Type B pancreatic cell (in vitro differentiated cells): ENCODE data around the gene NF2. TPM values are rescaled to one million over a fixed set of nuclear protein-coding genes. Genes with fewer than 3 reads are reported as not detected.

Source experiments
- DNase-seq: peaks from one replicate; pipeline ENCODE4 v3.0.0; 2021; ENCODE audit warnings: mixed read lengths; ENCODE audit not compliant: unreplicated experiment; ENCODE audit errors: extremely low spot score
- H3K27ac Mint-ChIP-seq: 2 replicates; pipeline ENCODE4 v1.8.0; 2021; ENCODE audit warnings: mild to moderate bottlenecking, mixed read lengths
- H3K27me3 Mint-ChIP-seq: 2 replicates; pipeline ENCODE4 v1.8.0; 2021; ENCODE audit warnings: mixed read lengths
- H3K36me3 Mint-ChIP-seq: 2 replicates; pipeline ENCODE4 v1.8.0; 2021; ENCODE audit warnings: mixed read lengths
- H3K4me1 Mint-ChIP-seq: one replicate; pipeline ENCODE4 v1.8.0; 2021; ENCODE audit warnings: mixed read lengths; ENCODE audit not compliant: unreplicated experiment
- H3K4me3 Mint-ChIP-seq: 2 replicates; pipeline ENCODE4 v1.8.0; 2021; ENCODE audit warnings: mild to moderate bottlenecking, mixed read lengths
- H3K9me3 Mint-ChIP-seq: 2 replicates; pipeline ENCODE4 v1.8.0; 2021; ENCODE audit warnings: mixed read lengths
- CTCF ChIP-seq: fragments of 200-600 bp; sonication (generic); conservative IDR thresholded peaks from 2 replicates; pipeline ENCODE4 v1.5.0; 2021; ENCODE audit warnings: antibody characterized with exemption, mild to moderate bottlenecking
- total RNA-seq: library from RNA; stranded (reverse); gene quantifications from 2 replicates; pipeline ENCODE4 v1.2.1, GENCODE V29; 2021; ENCODE audit warnings: low replicate concordance

Gene NF2
- total RNA-seq, 1 donor from 2014 or later: 45.6 TPM

- H3K27me3 Mint-ChIP-seq: peaks cover 42% of the 10 kb centered on the region
- TF ChIP-seq CTCF: no peak
- no peak overlapping the region for H3K27ac Mint-ChIP-seq
- DNase-seq: no peak
- no peak overlapping the region for H3K4me3 Mint-ChIP-seq
- H3K36me3 Mint-ChIP-seq: no peaks in the 10 kb centered on the region
- peaks cover 26% of the 10 kb centered on the region for H3K4me1 Mint-ChIP-seq
- no peaks in the 10 kb centered on the region for H3K9me3 Mint-ChIP-seq
Observed at GRCh38 chr22:29706486-29706885, 103.1 kb downstream of the NF2 start.

- Mint-ChIP-seq H3K9me3 (no peaks in the 10 kb centered on the region), H3K4me3 (no peak overlapping the region), H3K4me1 (peaks cover 24% of the 10 kb centered on the region), H3K36me3 (no peaks in the 10 kb centered on the region), H3K27ac (no peak overlapping the region), H3K27me3 (peaks cover 42% of the 10 kb centered on the region)
- DNase-seq: no peak
- no peak for TF ChIP-seq CTCF
Observed at GRCh38 chr22:29707010-29707409, 103.6 kb downstream of the NF2 start.

- Mint-ChIP-seq H3K36me3 (no peaks in the 10 kb centered on the region), H3K27me3 (peaks cover 45% of the 10 kb centered on the region), H3K4me1 (peaks cover 25% of the 10 kb centered on the region), H3K4me3 (no peak overlapping the region), H3K9me3 (no peaks in the 10 kb centered on the region), H3K27ac (no peak overlapping the region)
- DNase-seq: no peak
- TF ChIP-seq CTCF: no peak
Observed at GRCh38 chr22:29707471-29707870, 104.0 kb downstream of the NF2 start.

GRCh38 chr22:29710193-29710592 lies 106.8 kb downstream of the NF2 start:
- DNase-seq: no peak
- peaks cover 54% of the 10 kb centered on the region for H3K27me3 Mint-ChIP-seq
- no peaks in the 10 kb centered on the region for H3K36me3 Mint-ChIP-seq
- H3K27ac Mint-ChIP-seq: no peak overlapping the region
- TF ChIP-seq CTCF: no peak
- no peak overlapping the region for H3K4me3 Mint-ChIP-seq
- peaks cover 24% of the 10 kb centered on the region for H3K4me1 Mint-ChIP-seq
- H3K9me3 Mint-ChIP-seq: no peaks in the 10 kb centered on the region

GRCh38 chr22:29710922-29711593 lies 107.6 kb downstream of the NF2 start:
- TF ChIP-seq CTCF: no peak
- H3K27ac Mint-ChIP-seq: no peak overlapping the region
- no peaks in the 10 kb centered on the region for H3K36me3 Mint-ChIP-seq
- no peaks in the 10 kb centered on the region for H3K9me3 Mint-ChIP-seq
- DNase-seq: no peak
- peaks cover 55% of the 10 kb centered on the region for H3K27me3 Mint-ChIP-seq
- H3K4me1 Mint-ChIP-seq: peaks cover 22% of the 10 kb centered on the region
- no peak overlapping the region for H3K4me3 Mint-ChIP-seq
